Measurements from ENCODE around the gene DAD1.
"Not testable (repeated sequence)": the region's sequence is repeated elsewhere in the genome, so short reads cannot be mapped to it uniquely, and the experiment has no call there.

The DAD1 gene

DNA sequence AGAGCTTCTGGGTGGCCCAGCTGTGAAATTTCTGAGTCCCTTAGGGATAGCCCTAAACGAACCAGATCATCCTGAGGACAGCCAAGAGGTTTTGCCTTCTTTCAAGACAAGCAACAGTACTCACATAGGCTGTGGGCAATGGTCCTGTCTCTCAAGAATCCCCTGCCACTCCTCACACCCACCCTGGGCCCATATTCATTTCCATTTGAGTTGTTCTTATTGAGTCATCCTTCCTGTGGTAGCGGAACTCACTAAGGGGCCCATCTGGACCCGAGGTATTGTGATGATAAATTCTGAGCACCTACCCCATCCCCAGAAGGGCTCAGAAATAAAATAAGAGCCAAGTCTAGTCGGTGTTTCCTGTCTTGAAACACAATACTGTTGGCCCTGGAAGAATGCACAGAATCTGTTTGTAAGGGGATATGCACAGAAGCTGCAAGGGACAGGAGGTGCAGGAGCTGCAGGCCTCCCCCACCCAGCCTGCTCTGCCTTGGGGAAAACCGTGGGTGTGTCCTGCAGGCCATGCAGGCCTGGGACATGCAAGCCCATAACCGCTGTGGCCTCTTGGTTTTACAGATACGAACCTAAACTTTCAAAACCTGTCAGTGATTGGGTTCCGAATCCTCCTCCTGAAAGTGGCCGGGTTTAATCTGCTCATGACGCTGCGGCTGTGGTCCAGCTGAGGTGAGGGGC is 38.9 kb downstream of the DAD1 start:
- DNase-seq = no peak

GRCh38 chr14:22549324-22549962 is 39.6 kb downstream of the DAD1 start:
- no peak for DNase-seq

DNA sequence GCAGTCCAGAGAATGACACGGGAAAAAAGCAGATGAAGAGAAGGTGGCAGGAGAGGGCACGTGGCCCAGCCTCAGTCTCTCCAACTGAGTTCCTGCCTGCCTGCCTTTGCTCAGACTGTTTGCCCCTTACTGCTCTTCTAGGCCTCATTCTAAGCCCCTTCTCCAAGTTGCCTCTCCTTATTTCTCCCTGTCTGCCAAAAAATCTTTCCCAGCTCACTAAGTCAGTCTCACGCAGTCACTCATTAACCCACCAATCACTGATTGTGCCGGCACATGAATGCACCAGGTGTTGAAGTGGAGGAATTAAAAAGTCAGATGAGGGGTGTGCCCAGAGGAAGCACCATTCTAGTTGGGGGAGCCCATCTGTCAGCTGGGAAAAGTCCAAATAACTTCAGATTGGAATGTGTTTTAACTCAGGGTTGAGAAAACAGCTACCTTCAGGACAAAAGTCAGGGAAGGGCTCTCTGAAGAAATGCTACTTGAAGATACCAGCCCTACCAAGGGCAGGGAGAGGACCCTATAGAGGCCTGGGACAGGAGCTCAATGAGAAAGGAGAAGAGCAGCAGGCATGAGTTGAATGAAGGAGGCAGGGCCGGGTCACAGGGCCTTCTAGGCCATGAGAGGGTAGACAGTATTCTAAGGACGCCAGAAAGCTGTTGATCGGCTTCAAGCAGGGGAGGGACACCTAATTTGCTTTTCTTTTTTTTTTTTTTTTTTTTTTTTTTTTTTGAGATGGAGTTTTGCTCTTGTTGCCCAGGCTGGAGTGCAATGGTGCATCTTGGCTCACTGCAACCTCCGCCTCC is 40.9 kb downstream of the DAD1 start:
- no peak for DNase-seq

GRCh38 chr14:22547313-22547947 is 41.6 kb downstream of the DAD1 start:
- DNase-seq = no peak

DNA sequence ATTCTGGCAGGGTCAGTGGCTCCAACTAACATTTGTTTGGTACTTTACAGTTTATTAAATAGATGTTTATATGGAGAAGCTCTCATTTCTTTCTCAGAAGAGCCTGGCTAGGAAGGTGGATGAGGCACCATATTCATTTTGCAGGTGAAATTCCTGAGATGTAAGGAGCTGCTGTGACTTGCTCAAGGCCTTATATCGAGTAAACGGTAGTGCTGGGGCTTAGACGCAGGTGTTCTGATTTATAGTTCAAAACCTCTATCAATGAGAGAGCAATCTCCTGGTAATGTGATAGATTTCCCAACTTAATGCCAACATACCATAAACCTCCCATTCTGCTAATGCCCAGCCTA is 42.3 kb downstream of the DAD1 start:
- no peak for DNase-seq

GRCh38 chr14:22545842-22546721 is 42.9 kb downstream of the DAD1 start:
- no peak for DNase-seq

DNA sequence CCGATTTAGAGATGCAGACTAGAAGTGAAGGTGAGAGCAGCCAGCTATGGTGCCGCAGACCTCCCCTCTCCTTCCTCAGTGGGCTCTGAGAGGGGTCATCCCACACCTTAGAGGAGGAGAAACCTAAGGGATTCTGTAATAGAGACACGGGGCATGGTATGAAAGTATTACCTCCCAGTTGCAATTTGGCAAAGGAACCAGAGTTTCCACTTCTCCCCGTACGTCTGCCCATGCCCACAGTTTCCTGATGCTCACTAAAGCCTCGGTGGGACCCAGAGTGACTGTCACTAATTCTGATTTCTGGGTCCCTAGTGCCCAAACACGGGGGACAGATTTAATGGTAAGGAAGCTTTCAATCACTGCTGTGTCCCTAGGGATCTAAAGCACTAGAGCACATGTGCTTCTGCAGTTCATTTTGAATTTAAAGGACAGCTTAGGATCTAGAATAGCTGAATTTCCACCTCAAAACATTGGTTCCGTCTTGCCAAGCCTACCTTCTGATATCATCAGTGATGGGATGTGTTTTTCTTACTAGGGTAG is 44.1 kb downstream of the DAD1 start:
- no peak for DNase-seq

DNA sequence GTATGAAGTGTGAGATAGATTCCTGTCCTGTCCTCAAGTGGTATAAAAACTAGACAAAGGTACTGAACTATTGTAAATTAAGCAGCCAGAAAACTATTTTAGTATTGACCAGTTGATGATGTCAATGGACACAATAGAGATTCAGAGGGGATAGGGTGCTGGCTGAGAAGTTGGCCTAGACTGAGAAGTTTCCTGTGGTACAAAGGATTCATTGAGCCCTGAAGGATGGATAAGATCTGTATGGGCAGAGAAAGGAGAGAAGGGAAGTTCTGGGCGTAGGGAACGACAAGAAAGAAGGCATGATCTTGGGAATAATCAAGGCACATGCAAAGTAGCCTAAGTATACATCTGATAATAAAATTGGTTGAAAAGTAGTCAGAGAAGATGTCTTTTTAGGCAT is 44.6 kb downstream of the DAD1 start:
- no peak for DNase-seq

GRCh38 chr14:22543570-22544357 is 45.3 kb downstream of the DAD1 start:
- DNase-seq = not testable (repeated sequence)

DNA sequence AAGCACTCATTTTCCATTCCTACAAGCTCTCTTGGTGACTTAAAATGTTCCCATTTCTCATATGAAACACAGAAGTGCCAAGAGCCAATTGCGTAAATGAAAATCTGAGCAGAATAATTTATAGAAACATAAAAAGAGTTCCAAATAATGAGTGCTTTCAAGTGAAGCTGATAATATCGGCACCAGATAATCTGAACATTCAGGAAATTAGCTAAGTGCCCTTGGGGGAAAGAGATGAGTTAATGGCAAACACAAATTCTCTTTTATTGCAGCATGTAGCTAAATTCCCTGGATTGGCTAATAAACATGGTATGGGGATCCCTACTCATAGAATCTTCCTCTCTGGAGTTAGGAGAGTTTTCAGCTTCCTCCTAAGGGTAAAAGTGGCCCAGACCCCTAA is 46.7 kb downstream of the DAD1 start:
- DNase-seq = no peak

- no peak for DNase-seq
Measured at GRCh38 chr14:22541721-22542120, 47.3 kb downstream of the DAD1 start.

GRCh38 chr14:22540811-22541360 is 48.1 kb downstream of the DAD1 start:
- no peak for DNase-seq

GRCh38 chr14:22540293-22540692 is 48.7 kb downstream of the DAD1 start:
- DNase-seq = no peak

- DNase-seq = no peak
Measured at GRCh38 chr14:22539831-22540230, 49.2 kb downstream of the DAD1 start.

DNA sequence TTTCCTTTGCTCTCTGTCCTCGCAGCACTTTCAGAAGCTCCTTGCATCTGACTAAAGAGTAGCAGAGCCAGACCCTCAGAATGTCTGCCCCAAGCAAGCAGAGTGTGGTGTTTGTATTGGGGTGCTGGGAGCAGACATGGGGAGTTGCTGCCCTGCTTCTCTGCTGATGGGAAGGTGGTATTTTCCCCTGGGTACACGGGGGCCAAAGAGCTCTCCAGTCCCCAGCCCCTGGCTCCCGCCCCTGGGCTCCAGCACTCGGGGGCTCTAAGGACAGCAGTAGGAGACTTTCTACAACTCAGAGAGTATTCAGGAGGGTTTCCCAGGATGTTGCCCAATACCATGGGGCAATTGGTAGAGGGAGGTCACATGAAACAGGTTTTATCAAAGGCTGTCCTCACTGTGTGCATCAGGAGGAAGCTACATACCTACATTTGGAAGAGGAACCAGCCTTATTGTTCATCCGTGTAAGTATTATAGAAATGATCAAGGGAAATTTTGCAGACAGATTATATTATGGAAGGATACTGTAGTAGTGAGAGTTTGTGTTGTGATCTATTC is 50.3 kb downstream of the DAD1 start:
- no peak for DNase-seq

- no peak for DNase-seq
Measured at GRCh38 chr14:22537436-22538310, 51.4 kb downstream of the DAD1 start.

DNA sequence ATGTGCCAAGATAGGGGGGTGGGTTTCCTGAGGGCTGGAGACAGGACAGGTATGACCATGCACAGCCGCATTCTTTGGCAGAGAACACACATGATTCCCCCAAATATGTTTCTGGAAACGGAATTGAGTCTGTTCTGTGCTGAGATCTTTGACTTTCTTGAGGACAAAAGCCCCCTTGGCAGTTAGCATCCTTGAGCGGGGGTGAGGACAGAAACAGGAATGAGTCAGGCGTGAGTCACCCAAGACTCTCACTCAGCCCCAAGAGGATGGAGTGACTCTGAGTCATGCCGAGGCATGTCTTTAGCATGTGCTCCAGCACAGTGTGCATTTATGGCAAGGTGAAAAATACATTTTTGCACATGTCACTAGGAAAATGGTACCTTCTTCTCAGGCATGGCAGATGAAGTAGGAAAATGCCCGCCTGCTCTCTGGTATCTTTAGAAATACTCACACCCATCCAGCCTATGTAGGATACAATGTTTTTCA is 52.1 kb downstream of the DAD1 start:
- no peak for DNase-seq

- DNase-seq = no peak
Measured at GRCh38 chr14:22535916-22536315, 53.1 kb downstream of the DAD1 start.

DNA sequence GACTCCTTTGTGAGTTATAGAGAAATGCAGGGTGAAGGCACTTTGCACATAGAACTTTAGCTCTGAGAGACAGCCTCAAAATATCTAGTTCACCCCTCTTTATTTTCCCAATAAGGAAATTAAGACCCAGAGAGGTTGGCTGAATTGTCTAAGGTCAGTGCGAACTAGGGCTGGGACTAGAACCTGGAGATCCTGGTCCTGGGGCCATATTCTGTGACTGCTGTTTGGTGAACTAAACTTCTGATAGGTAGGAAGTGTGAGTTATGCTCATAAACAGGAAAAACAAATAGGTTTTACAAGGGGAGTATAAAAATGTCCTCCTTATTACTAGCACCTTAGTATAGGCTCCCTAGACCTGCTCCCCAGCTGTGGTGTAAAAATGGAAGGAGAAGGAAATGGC is 53.9 kb downstream of the DAD1 start:
- DNase-seq = no peak

GRCh38 chr14:22534547-22534946 is 54.5 kb downstream of the DAD1 start:
- no peak for DNase-seq

Data from NCI-H1436 treated with DMSO at 0.1 percent for 48 hours (cell line).